GM18909 (cell line): Measurements from ENCODE around the gene KDM3B.
"Not testable (repeated sequence)": the region's sequence is repeated elsewhere in the genome, so short reads cannot be mapped to it uniquely, and the experiment has no call there.

ENCODE experiments used
- ATAC-seq: cut with Tn5 transposase; IDR thresholded peaks from one replicate; pipeline ENCODE4 v1.9.1; 2021; ENCODE audit warnings: mild to moderate bottlenecking; ENCODE audit not compliant: unreplicated experiment, poor library complexity

The KDM3B gene

GRCh38 chr5:138464008-138464387 is 111.5 kb downstream of the KDM3B start:
- ATAC-seq = peak; percentile 56

- ATAC-seq = peak; percentile 81
Measured at GRCh38 chr5:138464388-138465260, 112.1 kb downstream of the KDM3B start.

GRCh38 chr5:138465261-138466124 is 113.0 kb downstream of the KDM3B start, which contains the start of gene EGR1:
Gene EGR1 (plus strand): TSS chr5:138465479. CDS start chr5:138465762, 283 bp downstream.
- ATAC-seq = peak; percentile 62

- no peak for ATAC-seq
Measured at GRCh38 chr5:138466125-138466899, 113.8 kb downstream of the KDM3B start.

- ATAC-seq = no peak
Measured at GRCh38 chr5:138466900-138467710, 114.6 kb downstream of the KDM3B start.

GRCh38 chr5:138467711-138468132 is 115.2 kb downstream of the KDM3B start:
- ATAC-seq = no peak

- ATAC-seq = no peak
Measured at GRCh38 chr5:138468133-138468965, 115.9 kb downstream of the KDM3B start.

GRCh38 chr5:138468966-138469539 is 116.6 kb downstream of the KDM3B start:
- ATAC-seq = no peak

GRCh38 chr5:138469540-138470321 is 117.2 kb downstream of the KDM3B start:
- ATAC-seq = no peak

GRCh38 chr5:138470322-138471051 is 118.0 kb downstream of the KDM3B start:
- no peak for ATAC-seq

- no peak for ATAC-seq
Measured at GRCh38 chr5:138471052-138471361, 118.5 kb downstream of the KDM3B start.

- ATAC-seq = no peak
Measured at GRCh38 chr5:138472353-138472752, 119.9 kb downstream of the KDM3B start.

- ATAC-seq = not testable (repeated sequence)
Measured at GRCh38 chr5:138473151-138473550, 120.7 kb downstream of the KDM3B start.

GRCh38 chr5:138476918-138477317 is 124.4 kb downstream of the KDM3B start:
- ATAC-seq = no peak

GRCh38 chr5:138482638-138483037 is 130.2 kb downstream of the KDM3B start:
- no peak for ATAC-seq
